ENCODE results near the gene DOC2A. TPM values are rescaled to one million over a fixed set of nuclear protein-coding genes. Genes with fewer than 3 reads are reported as not detected.
"Not testable (repeated sequence)": the region's sequence is repeated elsewhere in the genome, so short reads cannot be mapped to it uniquely, and the experiment has no call there.

DOC2A gene
- total RNA-seq, 1 donor from 2014 or later, result 7.4 TPM

GRCh38 chr16:29963021-29963743, 47.6 kb downstream of the DOC2A start:
- H3K27me3 Mint-ChIP-seq (ENCODE audit: unreplicated experiment), result peaks cover 13% of the 10 kb centered on the region
- no peak for TF ChIP-seq CTCF (IDR thresholded peaks at IDR 0.05; ENCODE audit: unreplicated experiment)
- H3K9me3 Mint-ChIP-seq (ENCODE audit: unreplicated experiment), result no peaks in the 10 kb centered on the region
- H3K4me3 Mint-ChIP-seq (ENCODE audit: unreplicated experiment), result peak overlapping the region; percentile 94
- no peak for DNase-seq (ENCODE audit: low spot score)
- H3K4me1 Mint-ChIP-seq (ENCODE audit: unreplicated experiment), result peaks cover 26% of the 10 kb centered on the region
- H3K27ac Mint-ChIP-seq (ENCODE audit: unreplicated experiment), result peak overlapping the region; percentile 98
- peaks cover 8% of the 10 kb centered on the region for H3K36me3 Mint-ChIP-seq (ENCODE audit: low read depth, unreplicated experiment)

GRCh38 chr16:29962344-29962994, 48.4 kb downstream of the DOC2A start:
- Mint-ChIP-seq H3K27ac (ENCODE audit: unreplicated experiment) (peak overlapping the region; percentile 98), H3K4me1 (ENCODE audit: unreplicated experiment) (peaks cover 26% of the 10 kb centered on the region), H3K36me3 (ENCODE audit: low read depth, unreplicated experiment) (peaks cover 6% of the 10 kb centered on the region), H3K9me3 (ENCODE audit: unreplicated experiment) (no peaks in the 10 kb centered on the region), H3K4me3 (ENCODE audit: unreplicated experiment) (peak overlapping the region; percentile 94), H3K27me3 (ENCODE audit: unreplicated experiment) (peaks cover 13% of the 10 kb centered on the region)
- TF ChIP-seq CTCF (IDR thresholded peaks at IDR 0.05; ENCODE audit: unreplicated experiment), result no peak
- peak; percentile 23 for DNase-seq (ENCODE audit: low spot score)

- H3K4me1 Mint-ChIP-seq (ENCODE audit: unreplicated experiment), result peaks cover 26% of the 10 kb centered on the region
- H3K27me3 Mint-ChIP-seq (ENCODE audit: unreplicated experiment), result peaks cover 13% of the 10 kb centered on the region
- DNase-seq (ENCODE audit: low spot score), result peak; percentile 96
- peaks cover 6% of the 10 kb centered on the region for H3K36me3 Mint-ChIP-seq (ENCODE audit: low read depth, unreplicated experiment)
- H3K27ac Mint-ChIP-seq (ENCODE audit: unreplicated experiment), result peak within 1 kb of the TSS; percentile 98
- H3K4me3 Mint-ChIP-seq (ENCODE audit: unreplicated experiment), result peak within 1 kb of the TSS; percentile 94
- peak; percentile 48 for TF ChIP-seq CTCF (IDR thresholded peaks at IDR 0.05; ENCODE audit: unreplicated experiment)
- H3K9me3 Mint-ChIP-seq (ENCODE audit: unreplicated experiment), result no peaks in the 10 kb centered on the region
Measured at GRCh38 chr16:29961479-29962343, 49.1 kb downstream of the DOC2A start, which contains the start of gene TMEM219. Gene TMEM219 (plus strand): TSS chr16:29962079. CDS start chr16:29963144, 1,065 bp downstream.

GRCh38 chr16:29961127-29961478, 49.7 kb downstream of the DOC2A start:
- Mint-ChIP-seq H3K27me3 (ENCODE audit: unreplicated experiment) (peaks cover 12% of the 10 kb centered on the region), H3K9me3 (ENCODE audit: unreplicated experiment) (no peaks in the 10 kb centered on the region), H3K4me1 (ENCODE audit: unreplicated experiment) (peaks cover 25% of the 10 kb centered on the region), H3K4me3 (ENCODE audit: unreplicated experiment) (peak overlapping the region; percentile 89), H3K27ac (ENCODE audit: unreplicated experiment) (peak overlapping the region; percentile 89), H3K36me3 (ENCODE audit: low read depth, unreplicated experiment) (peaks cover 6% of the 10 kb centered on the region)
- no peak for DNase-seq (ENCODE audit: low spot score)
- no peak for TF ChIP-seq CTCF (IDR thresholded peaks at IDR 0.05; ENCODE audit: unreplicated experiment)

GRCh38 chr16:29959821-29960220, 51.0 kb downstream of the DOC2A start:
- H3K4me3 Mint-ChIP-seq (ENCODE audit: unreplicated experiment); H3K9me3 Mint-ChIP-seq (ENCODE audit: unreplicated experiment); DNase-seq (ENCODE audit: low spot score); H3K36me3 Mint-ChIP-seq (ENCODE audit: low read depth, unreplicated experiment); H3K27me3 Mint-ChIP-seq (ENCODE audit: unreplicated experiment); H3K27ac Mint-ChIP-seq (ENCODE audit: unreplicated experiment): not testable (repeated sequence)
- peaks cover 21% of the 10 kb centered on the region for H3K4me1 Mint-ChIP-seq (ENCODE audit: unreplicated experiment)
